Natural killer cell treated with Interleukin-12 subunit alpha and Interleukin-12 subunit beta and Interleukin-15 and Interleukin-18, amount 100 ng/mL, for 72 hours (primary cell): ENCODE data around the gene ATP5PD. TPM values are rescaled to one million over a fixed set of nuclear protein-coding genes. Genes with fewer than 3 reads are reported as not detected.
"Not testable (repeated sequence)": the region's sequence is repeated elsewhere in the genome, so short reads cannot be mapped to it uniquely, and the experiment has no call there.

Experiments
- ATAC-seq, 2 donors: fragments of 150-1000 bp; cut with Tn5 transposase in 1 of 2; sonication (Bioruptor Pico), chemical (Tn5 transposase) in 1 of 2; 2 replicates each; pipeline ENCODE4 v1.10.0; 2021
- DNase-seq: peaks from one replicate; pipeline ENCODE4 v3.0.0; 2022; ENCODE audit warnings: low spot score
- H3K27ac Mint-ChIP-seq, 2 donors: 1 replicate in 1 of 2; 2 replicates in 1 of 2; pipeline ENCODE4 v1.8.0; 2022; ENCODE audit warnings: mixed read lengths in 2 of 2, mild to moderate bottlenecking in 1 of 2, moderate library complexity in 1 of 2
- H3K27me3 Mint-ChIP-seq, 2 donors: 1 replicate in 1 of 2; 2 replicates in 1 of 2; pipeline ENCODE4 v1.8.0; 2022; ENCODE audit warnings: mixed read lengths in 2 of 2
- H3K36me3 Mint-ChIP-seq: one replicate; pipeline ENCODE4 v1.8.0; 2022; ENCODE audit warnings: mixed read lengths
- H3K4me1 Mint-ChIP-seq, 2 donors: 1 replicate in 1 of 2; 2 replicates in 1 of 2; pipeline ENCODE4 v1.8.0; 2022; ENCODE audit warnings: low read depth in 2 of 2, mixed read lengths in 2 of 2, mild to moderate bottlenecking in 1 of 2
- H3K4me3 Mint-ChIP-seq: one replicate; pipeline ENCODE4 v1.8.0; 2022; ENCODE audit warnings: mixed read lengths
- H3K9me3 Mint-ChIP-seq: 2 replicates; pipeline ENCODE4 v1.8.0; 2022; ENCODE audit warnings: mixed read lengths
- total RNA-seq, 2 donors: library from RNA; stranded (reverse); gene quantifications; one replicate each; pipeline ENCODE4 v1.2.3, GENCODE V29; 2022

Gene ATP5PD
- total RNA-seq, 2 donors from 2014 or later, result 153 to 187 TPM

DNA sequence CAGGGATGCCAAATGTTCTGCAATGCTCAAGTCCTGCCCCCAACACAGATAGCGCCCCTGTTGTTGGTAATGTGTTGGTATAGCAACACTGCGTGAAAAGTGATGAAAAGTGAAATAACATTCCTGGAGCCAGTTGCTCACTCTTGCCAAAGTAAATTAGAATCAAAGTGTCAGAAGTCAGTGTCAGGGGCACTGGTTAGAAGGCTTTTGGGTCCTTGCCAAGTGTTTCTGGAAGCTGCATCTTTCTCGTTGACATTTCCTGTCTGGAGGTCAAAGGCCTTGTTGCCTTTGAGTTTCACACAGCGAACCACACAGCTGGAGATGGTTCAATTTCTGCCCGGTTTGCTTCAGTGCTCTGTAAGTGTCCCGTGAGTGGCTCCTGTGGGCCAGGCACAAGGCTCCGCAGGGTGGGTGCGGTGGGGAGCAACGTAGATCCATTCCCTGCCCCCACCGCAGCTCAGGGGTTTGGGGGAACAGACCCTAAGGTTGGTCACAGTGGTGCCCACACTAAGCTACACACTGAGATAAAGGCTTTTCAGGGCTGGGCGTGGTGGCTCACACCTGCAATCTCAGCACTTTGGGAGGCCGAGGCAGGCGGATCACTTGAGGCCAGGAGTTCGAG lies 37.4 kb upstream of the ATP5PD start:
- Mint-ChIP-seq H3K4me1 (peaks cover 9 to 16% of the 10 kb centered on the region in 2 donors), H3K27ac (no peak overlapping the region), H3K36me3 (no peaks in the 10 kb centered on the region), H3K9me3 (no peaks in the 10 kb centered on the region), H3K27me3 (peaks cover 0 to 2% of the 10 kb centered on the region in 2 donors), H3K4me3 (no peak overlapping the region)
- DNase-seq (no peak), ATAC-seq (no peak)

DNA sequence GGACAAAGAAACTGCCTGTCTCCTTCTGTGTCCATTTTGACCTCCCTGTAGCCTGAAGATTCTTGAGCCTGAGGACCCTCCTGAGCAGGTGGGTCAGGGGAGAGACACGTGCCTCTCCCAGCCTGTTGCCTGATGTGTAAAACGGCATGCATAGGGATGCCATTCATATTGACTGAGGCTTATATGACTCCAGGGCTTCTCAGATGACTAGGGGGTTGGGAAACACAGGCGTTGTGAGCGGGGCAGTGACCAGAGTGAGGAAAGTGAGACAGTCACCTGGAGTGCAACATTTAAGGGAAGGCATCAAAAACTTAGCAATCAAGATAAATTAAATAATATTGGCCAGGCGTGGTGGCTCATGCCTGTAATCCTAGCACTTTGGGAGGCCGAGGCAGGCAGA lies 35.9 kb upstream of the ATP5PD start:
- Mint-ChIP-seq H3K4me1 (peaks cover 6 to 11% of the 10 kb centered on the region in 2 donors), H3K4me3 (no peak overlapping the region), H3K9me3 (no peaks in the 10 kb centered on the region), H3K27ac (no peak overlapping the region), H3K27me3 (peaks cover 0 to 2% of the 10 kb centered on the region in 2 donors), H3K36me3 (no peaks in the 10 kb centered on the region)
- DNase-seq (no peak), ATAC-seq (no peak)

DNA sequence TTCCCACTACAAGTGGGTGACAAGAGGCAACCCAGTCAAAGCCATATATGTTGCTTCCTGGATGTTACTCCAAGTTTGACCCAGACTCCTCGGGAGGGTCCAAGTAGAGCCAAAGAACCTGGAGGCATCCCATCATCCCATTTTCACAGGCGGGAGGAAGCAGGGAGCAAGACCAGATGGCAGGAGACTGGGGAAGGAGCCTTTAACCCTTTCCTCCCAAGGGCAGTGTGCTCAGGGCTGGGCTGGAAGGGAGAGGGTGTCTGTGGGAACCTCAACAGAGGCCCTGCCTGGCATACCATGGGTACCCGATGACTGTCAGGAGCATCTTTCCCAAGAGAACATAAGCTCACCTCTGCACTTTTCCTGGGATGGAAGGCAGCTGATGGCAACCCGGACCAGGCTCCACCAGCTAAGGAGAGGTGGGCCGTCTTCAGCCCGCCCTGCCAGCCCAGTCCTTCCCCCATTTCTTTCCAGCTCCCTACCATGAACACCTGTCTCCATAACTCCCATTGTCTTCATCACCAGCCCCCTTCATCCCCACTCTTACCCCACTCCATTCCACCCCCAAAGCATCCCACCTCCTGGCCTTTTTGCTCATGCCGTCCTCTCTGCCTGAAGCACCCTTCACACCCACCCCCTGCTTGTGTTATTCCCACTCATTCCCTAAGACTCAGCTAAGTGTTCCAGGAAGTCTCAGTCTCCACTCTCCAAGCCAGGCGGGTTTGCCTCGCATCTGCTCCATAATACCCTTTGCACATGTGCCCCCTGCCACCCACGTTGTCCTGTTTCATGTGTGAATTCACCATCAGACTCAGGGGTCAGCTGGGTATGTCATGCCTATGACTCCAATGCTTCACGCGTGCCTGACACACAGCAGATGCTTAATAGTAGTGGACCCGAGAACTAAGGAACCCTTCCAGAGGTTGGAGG lies 35.1 kb upstream of the ATP5PD start:
- no peaks in the 10 kb centered on the region for H3K36me3 Mint-ChIP-seq
- H3K4me3 Mint-ChIP-seq, result no peak overlapping the region
- DNase-seq (no peak), ATAC-seq (no peak)
- peaks cover 6 to 10% of the 10 kb centered on the region in 2 donors for H3K4me1 Mint-ChIP-seq
- no peak overlapping the region for H3K27ac Mint-ChIP-seq
- H3K9me3 Mint-ChIP-seq, result no peaks in the 10 kb centered on the region
- H3K27me3 Mint-ChIP-seq, result peaks cover 0 to 2% of the 10 kb centered on the region in 2 donors

DNA sequence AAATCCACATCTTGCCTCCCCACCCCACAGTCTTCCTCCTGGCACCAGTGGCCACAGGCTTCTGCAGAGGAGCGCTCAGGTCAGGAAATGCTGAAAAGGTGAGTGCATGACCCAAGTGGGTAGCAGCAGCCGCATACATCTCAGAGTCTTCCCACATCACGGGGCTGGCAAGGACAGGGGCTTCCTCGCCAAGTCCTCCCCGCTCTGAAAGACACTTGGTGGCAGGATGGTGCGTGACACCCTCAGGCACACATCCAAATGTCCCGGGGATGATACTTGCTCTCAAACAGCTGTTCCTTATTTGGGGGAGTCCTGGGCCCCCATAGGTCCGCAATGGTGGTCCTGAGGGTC lies 32.2 kb upstream of the ATP5PD start:
- Mint-ChIP-seq H3K4me3 (no peak overlapping the region), H3K36me3 (no peaks in the 10 kb centered on the region)
- ATAC-seq, result no peak

DNA sequence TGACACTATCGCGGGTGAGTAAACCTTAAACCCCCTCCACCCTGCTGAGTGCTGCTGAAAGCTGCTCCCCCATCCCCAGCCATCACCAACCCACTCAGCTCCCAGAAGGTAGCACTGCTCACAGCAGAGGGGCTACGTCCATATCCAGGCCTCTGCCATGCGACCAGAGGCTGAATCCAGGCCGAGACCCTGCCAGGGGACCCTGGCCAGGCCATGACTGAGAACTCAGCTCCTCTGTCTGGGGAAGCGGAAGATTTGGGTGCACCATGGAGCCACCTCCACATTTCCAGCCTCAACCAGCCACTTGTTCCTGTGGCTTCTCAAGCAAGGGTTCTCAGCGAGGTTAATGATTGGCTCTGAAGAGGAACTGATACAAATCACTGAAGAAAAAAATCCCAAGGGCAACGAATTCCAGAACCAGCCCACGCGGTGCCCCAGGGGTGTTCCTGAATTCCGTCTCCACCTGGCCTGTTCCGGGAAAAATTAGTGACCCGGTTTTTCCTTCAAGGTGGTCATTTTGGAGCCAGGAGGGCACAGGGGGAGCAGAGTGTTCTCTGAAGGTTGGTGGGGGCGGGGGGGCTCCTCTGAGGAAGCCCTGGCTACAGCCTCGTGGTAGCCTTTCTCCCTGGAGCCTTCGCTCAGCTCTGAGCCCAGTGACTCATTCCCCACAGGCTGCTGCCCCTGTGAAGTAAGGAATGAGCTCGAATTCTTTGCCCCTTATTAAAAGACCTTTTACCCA lies 31.7 kb upstream of the ATP5PD start:
- no peak overlapping the region for H3K27ac Mint-ChIP-seq

More for the DNA sequence above, 32.2 kb upstream of the ATP5PD start:
- H3K9me3 Mint-ChIP-seq, result no peaks in the 10 kb centered on the region
- peaks cover 0 to 4% of the 10 kb centered on the region in 2 donors for H3K4me1 Mint-ChIP-seq
- H3K27me3 Mint-ChIP-seq, result peaks cover 0 to 2% of the 10 kb centered on the region in 2 donors
- DNase-seq, result no peak
- no peak overlapping the region for H3K27ac Mint-ChIP-seq

DNA sequence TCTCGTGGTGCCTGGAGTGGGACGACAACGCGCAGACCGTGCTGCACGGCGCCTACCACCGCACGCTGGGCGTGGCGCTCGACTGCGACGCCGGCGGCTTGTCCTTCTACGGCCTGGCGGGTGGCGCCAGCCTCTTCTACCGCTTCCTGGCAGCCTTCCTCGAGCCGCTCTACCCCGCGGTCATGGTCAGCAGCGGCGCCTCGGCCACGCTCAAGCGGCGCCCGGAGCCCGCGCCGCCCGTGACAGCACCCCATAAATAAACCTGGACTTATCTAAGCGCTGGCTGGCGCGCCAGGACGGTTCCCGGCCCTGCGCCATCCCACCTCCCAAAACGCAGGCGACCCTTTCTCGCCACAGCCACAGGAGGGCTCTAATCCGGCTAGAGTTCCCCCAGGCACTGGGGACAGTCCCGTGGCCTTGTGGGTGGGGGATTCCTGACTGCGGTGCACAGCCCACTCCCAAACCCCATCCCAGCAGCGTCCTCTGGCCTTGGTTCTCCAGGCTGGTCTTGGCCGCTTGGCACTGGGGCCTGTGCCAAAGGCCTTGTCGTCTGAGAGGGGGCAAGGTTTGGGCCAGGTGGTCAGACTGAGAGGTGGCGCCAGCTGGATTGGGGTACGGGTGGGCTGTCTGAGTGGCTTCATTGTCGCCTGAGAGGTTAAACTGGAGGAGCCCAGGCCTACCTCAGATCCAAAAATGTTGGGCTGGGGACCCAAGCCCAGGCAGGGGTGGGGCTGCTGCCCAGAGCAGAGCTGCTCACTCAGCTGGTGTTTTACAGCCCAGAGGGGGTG lies 30.9 kb upstream of the ATP5PD start:
- Mint-ChIP-seq H3K9me3 (no peaks in the 10 kb centered on the region), H3K36me3 (no peaks in the 10 kb centered on the region), H3K27me3 (peaks cover 0 to 2% of the 10 kb centered on the region in 2 donors), H3K27ac (peak overlapping the region; percentile 49 to 64), H3K4me3 (peak overlapping the region; percentile 81), H3K4me1 (peaks cover 0 to 4% of the 10 kb centered on the region in 2 donors)
- DNase-seq, result peak; percentile 75
- peak; percentile 91 to 92 for ATAC-seq

More for the DNA sequence above, 31.7 kb upstream of the ATP5PD start:
- Mint-ChIP-seq H3K4me3 (no peak overlapping the region), H3K4me1 (peaks cover 0 to 4% of the 10 kb centered on the region in 2 donors), H3K9me3 (no peaks in the 10 kb centered on the region), H3K36me3 (no peaks in the 10 kb centered on the region), H3K27me3 (peaks cover 0 to 2% of the 10 kb centered on the region in 2 donors)
- DNase-seq, result no peak
- ATAC-seq, result no peak

- Mint-ChIP-seq H3K9me3 (no peaks in the 10 kb centered on the region), H3K27me3 (no peaks in the 10 kb centered on the region), H3K36me3 (no peaks in the 10 kb centered on the region), H3K4me3 (peak overlapping the region; percentile 81), H3K27ac (peak overlapping the region in 1 of 2 donors; percentile 49), H3K4me1 (peaks cover 0 to 4% of the 10 kb centered on the region in 2 donors)
- peak in 1 of 2 donors; percentile 2 for ATAC-seq
- DNase-seq, result no peak
These were observed 30.3 kb upstream of the ATP5PD start for GRCh38 chr17:75077072-75077495.

- Mint-ChIP-seq H3K27ac (no peak overlapping the region), H3K27me3 (no peaks in the 10 kb centered on the region), H3K4me3 (no peak overlapping the region), H3K9me3 (no peaks in the 10 kb centered on the region), H3K4me1 (peaks cover 0 to 4% of the 10 kb centered on the region in 2 donors), H3K36me3 (no peaks in the 10 kb centered on the region)
- ATAC-seq (no peak), DNase-seq (no peak)
These were observed 29.0 kb upstream of the ATP5PD start for GRCh38 chr17:75075597-75076336.

DNA sequence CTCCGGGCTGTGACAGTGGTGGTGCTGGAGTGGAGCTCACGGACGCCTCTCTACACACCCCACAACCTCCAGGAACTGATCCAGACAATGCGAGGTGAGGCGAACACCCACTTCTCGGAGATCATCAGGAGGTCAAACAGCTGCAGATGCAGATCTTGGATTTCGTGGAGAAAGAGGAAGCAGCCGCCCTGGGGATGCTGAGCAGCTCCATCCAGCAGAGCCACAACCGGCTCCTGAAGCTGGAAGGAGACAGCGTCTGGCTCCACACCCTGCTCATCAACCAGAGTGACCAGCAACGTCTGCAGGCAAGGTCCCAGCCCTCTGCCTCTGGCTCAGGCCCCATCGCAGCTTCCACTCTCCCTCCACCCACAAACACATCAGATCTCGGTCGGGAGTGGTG lies 27.8 kb upstream of the ATP5PD start:
- no peaks in the 10 kb centered on the region for H3K36me3 Mint-ChIP-seq
- ATAC-seq, result no peak
- no peaks in the 10 kb centered on the region for H3K9me3 Mint-ChIP-seq
- no peak for DNase-seq
- H3K4me3 Mint-ChIP-seq, result no peak overlapping the region
- H3K27ac Mint-ChIP-seq, result no peak overlapping the region
- peaks cover 0 to 4% of the 10 kb centered on the region in 2 donors for H3K4me1 Mint-ChIP-seq
- H3K27me3 Mint-ChIP-seq, result no peaks in the 10 kb centered on the region

DNA sequence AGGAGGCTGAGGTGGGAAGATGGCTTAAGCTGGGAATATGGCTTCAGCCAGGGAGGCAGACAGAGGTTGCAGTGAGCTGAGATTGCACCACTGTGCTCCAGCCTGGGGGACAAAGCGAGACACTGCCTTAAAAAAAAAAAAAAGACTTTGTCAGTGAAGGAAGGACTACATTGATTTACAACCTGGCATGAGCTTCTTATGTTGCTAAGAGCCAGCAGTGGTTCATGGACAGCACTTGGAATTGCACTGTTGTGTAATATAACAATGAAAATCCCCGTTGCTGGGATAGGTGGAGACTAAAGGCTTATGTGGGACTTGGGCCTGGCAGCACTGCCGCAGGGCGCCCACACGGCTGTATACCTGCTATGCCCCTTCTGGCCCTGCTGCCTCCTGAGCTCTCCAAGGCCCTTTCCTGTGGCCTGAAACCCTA lies 26.9 kb upstream of the ATP5PD start:
- Mint-ChIP-seq H3K4me3 (no peak overlapping the region), H3K4me1 (peaks cover 0 to 4% of the 10 kb centered on the region in 2 donors), H3K27ac (no peak overlapping the region), H3K36me3 (no peaks in the 10 kb centered on the region), H3K27me3 (no peaks in the 10 kb centered on the region), H3K9me3 (no peaks in the 10 kb centered on the region)
- DNase-seq (no peak), ATAC-seq (no peak)

GRCh38 chr17:75072909-75073308 lies 26.1 kb upstream of the ATP5PD start:
- H3K4me1 Mint-ChIP-seq, H3K4me3 Mint-ChIP-seq, H3K36me3 Mint-ChIP-seq: not testable (repeated sequence)

DNA sequence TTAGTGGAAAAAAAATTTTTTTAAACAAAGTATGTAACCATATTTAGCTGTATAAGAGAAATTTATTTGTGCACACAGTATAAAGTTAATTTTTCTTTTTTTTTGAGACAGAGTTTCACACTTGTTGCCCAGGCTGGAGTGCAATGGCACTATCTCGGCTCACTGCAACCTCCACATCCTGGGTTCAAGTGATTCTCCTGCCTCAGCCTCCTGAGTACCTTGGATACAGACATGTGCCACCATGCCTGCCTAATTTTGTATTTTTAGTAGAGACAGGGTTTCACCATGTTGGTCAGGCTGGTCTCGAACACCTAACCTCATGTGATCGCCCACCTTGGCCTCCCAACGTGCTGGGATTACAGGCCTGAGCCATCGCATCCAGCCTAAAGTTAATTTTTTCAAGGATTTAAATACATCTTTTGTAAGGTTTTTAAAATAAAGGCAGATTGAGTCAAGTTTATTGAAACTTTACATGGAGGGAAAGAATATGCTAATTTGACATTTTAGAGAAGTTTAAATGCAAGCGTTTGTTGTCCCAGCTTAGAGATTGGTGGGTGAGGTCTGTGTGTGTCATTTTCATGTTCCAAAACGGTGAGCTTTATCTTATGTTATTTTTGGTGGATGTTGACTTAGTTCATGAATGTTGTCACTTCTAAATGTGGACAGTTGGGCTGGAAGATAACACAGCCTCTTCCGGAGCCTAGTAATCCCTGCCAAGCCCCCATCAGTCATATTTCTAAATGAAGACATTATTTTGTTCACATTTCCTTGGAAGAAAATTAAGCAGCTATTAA lies 24.9 kb upstream of the ATP5PD start:
- H3K27me3 Mint-ChIP-seq, DNase-seq: not testable (repeated sequence)

More at GRCh38 chr17:75072909-75073308, 26.1 kb upstream of the ATP5PD start:
- not testable (repeated sequence) for H3K27ac Mint-ChIP-seq, DNase-seq, H3K9me3 Mint-ChIP-seq, ATAC-seq, H3K27me3 Mint-ChIP-seq

More for the DNA sequence above, 24.9 kb upstream of the ATP5PD start:
- H3K27ac Mint-ChIP-seq, result peak overlapping the region in 1 of 2 donors; percentile 47
- H3K9me3 Mint-ChIP-seq, ATAC-seq, H3K4me3 Mint-ChIP-seq, H3K36me3 Mint-ChIP-seq, H3K4me1 Mint-ChIP-seq: not testable (repeated sequence)
